HL-60/S4 treated with retinoic acid at 250 ng/mL for 4 days and 3 days (cell line): ENCODE measurements around the gene CDS1.
"Not testable (repeated sequence)": the region's sequence is repeated elsewhere in the genome, so short reads cannot be mapped to it uniquely, and the experiment has no call there.

Experiments used
- in situ Hi-C: fragments of 300-500 bp; cut with MboI; formaldehyde crosslinking; loops from 2 replicates; pipeline ENCODE4 v1.7.0; 2022; ENCODE audit warnings: low sequenced_read_pairs

Gene CDS1

GRCh38 chr4:84606645-84607044, 23.7 kb downstream of the CDS1 start:
- in situ Hi-C loops = no loop called here

- in situ Hi-C loops = no loop called here
Measured at GRCh38 chr4:84611531-84611930, 28.6 kb downstream of the CDS1 start.

- in situ Hi-C loops = no loop called here
Measured at GRCh38 chr4:84614891-84615290, 32.0 kb downstream of the CDS1 start.

DNA sequence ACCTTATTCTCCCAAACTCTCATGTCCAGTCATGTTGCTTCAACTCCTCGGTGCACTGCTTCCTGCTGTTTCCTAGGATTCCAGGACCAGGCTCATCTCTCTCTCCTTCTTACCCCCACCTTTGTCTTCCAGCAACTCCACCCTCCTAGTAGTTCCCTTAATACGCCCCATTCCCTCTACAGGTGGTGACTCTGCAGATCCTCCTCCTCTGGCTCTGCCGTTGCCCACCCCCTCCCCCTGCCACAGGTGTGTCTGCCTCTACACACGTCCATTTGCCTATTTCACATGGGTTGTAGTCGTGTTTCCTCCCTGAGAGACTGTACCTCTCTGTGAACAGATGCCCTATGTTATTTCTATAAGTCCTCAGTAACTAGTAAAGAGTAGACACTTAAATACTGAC, 32.4 kb downstream of the CDS1 start:
- in situ Hi-C loops = no loop called here

GRCh38 chr4:84622959-84623358, 40.0 kb downstream of the CDS1 start:
- in situ Hi-C loops = no loop called here

GRCh38 chr4:84623661-84624060, 40.7 kb downstream of the CDS1 start:
- in situ Hi-C loops = no loop called here

GRCh38 chr4:84626673-84627072, 43.7 kb downstream of the CDS1 start:
- in situ Hi-C loops = no loop called here

DNA sequence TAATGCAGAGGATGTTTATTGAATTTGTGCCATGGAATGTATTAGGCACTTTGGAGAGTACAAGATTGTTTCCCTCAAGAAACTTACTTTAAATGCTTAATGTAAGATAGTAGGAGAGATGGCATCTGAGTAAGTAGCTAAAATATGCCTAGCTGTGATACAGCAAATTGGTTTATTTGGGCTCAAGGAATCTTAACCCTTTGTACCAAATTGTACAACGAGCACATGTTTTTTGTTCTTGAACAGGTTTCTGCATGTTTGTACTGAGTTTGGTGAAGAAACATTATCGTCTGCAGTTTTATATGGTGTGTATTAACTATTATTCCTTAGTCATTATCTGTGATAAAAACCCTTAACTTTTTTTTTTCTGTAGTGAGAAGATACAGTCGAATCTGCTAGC, 48.6 kb downstream of the CDS1 start:
- in situ Hi-C loops = no loop called here

DNA sequence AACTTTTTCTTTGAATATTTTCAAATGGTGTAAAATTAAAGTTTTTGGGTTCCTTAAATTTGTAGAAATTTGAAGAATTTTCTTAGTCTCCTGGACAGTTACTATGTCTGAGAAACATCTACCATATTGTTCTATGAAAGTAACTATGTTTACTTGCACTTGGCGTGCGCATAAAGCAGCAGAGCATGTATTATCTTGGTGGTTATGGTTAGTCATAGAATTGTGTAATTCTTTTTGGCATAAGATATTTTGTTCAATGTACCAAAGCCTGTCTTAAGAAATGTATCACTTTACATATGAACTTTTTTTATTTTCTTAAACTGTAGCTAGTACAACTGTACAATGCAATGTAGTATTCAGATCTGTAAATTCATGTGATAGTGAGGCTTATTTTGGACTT, 49.2 kb downstream of the CDS1 start:
- in situ Hi-C loops = no loop called here

- in situ Hi-C loops = no loop called here
Measured at GRCh38 chr4:84634961-84635360, 52.0 kb downstream of the CDS1 start.

DNA sequence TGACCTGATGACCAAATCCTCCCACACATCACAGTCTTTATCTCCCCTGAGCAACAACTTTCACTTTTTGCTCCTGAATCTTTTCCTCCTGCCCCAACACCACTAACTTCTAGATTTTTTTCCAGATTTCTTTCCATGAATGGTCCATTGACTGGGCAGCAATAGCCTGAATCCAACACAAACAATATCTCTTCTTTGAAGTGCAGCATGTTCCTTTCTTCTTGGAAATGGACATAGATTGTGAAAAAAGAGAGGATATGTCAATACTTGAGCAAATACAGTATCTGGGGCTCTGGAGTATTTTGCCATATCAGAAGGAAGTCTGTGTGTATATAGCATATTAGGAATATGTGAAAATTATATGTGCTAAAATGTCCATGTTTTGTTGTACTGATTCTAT, 55.2 kb downstream of the CDS1 start:
- in situ Hi-C loops = no loop called here

GRCh38 chr4:84639145-84639544, 56.2 kb downstream of the CDS1 start:
- in situ Hi-C loops = no loop called here

GRCh38 chr4:84644087-84644486, 61.2 kb downstream of the CDS1 start:
- in situ Hi-C loops = no loop called here

- in situ Hi-C loops = no loop called here
Measured at GRCh38 chr4:84647312-84647884, 64.5 kb downstream of the CDS1 start.

GRCh38 chr4:84648178-84648577, 65.3 kb downstream of the CDS1 start:
- in situ Hi-C loops = no loop called here

GRCh38 chr4:84648863-84649647, 66.1 kb downstream of the CDS1 start:
- in situ Hi-C loops = no loop called here

DNA sequence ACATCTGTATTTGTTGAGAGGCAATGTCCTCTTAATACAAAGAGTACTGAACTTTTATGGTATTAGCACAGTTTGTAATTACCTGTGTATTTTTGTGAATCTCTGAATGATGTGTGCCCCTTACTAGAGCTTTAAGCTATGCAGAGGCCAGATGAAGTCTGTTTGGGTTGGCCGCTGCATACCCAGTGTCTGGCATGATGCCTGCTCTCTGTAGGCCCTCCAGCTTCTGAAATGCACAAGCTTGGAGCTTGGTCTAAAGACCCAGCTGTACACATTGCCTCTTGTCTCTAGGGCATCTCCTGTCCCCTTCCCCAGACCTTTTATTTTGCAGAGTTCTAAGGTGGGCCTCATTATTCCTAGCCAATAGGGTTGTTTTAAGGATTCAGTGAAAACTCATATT, 68.6 kb downstream of the CDS1 start:
- in situ Hi-C loops = no loop called here

- in situ Hi-C loops = no loop called here
Measured at GRCh38 chr4:84652478-84652877, 69.6 kb downstream of the CDS1 start.

GRCh38 chr4:84660606-84661005, 77.7 kb downstream of the CDS1 start:
- in situ Hi-C loops = no loop called here

GRCh38 chr4:84661191-84661939, 78.4 kb downstream of the CDS1 start:
- in situ Hi-C loops = no loop called here

- in situ Hi-C loops = not testable (repeated sequence)
Measured at GRCh38 chr4:84664767-84665166, 81.8 kb downstream of the CDS1 start.

DNA sequence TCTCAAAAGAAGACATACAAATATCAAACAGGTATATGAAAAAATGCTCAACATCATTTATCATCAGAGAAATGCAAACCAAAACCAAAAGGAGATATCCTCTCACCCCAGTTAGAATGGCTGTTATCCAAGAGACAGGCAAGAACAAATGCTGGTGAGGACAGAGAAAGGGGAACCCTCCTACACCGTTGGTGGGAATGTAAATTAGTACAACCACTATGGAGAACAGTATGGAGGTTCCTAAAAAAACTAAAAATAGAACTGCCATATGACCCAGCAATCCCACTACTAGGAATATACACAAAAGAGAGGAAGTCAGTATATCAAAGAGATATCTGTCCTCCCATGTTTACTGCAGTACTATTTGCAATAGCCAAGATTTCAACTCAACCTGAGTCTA, 83.5 kb downstream of the CDS1 start:
- in situ Hi-C loops = no loop called here
